Esophagus squamous epithelium (tissue), 4 donors: ENCODE measurements around the gene CA6.

Source experiments
- POLR2A ChIP-seq, 4 donors: fragments of 450-650 bp; IDR thresholded peaks; one replicate each; pipeline ENCODE4 v1.6.1; 2017; ENCODE audit warnings: antibody characterized with exemption in 4 of 4, mild to moderate bottlenecking in 4 of 4, moderate library complexity in 3 of 4
- TF ChIP-seq, protein P1 (sequence below), 6 experiments: fragments of 450-650 bp in 4 of 6; fragments of 200-600 bp in 2 of 6; sonication (generic) in 2 of 6; IDR thresholded peaks; one replicate each; pipeline ENCODE4 v1.5.1; 2016 to 2019; ENCODE audit warnings: antibody characterized with exemption in 6 of 6, mild to moderate bottlenecking in 4 of 6, moderate library complexity in 4 of 6

DNA sequence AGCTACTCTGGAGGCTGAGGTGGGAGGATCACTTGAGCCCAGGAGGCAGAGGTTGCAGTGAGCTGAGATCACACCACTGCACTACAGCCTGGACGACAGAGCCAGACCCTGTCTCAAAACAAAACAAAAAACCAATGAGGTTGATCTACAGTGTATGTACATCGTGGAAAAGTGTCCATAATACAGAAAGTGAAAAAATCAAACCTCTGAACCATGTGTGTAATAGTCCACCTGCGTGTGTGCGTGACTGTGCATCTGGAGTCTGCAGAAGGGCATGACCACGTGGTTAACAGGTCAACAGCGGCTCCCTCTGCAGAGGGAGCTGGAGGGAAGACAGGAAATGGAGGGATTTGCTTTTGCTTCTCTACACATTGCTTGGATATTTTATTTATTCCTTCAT, 34.8 kb upstream of the CA6 start:
- TF ChIP-seq, protein P1, sequence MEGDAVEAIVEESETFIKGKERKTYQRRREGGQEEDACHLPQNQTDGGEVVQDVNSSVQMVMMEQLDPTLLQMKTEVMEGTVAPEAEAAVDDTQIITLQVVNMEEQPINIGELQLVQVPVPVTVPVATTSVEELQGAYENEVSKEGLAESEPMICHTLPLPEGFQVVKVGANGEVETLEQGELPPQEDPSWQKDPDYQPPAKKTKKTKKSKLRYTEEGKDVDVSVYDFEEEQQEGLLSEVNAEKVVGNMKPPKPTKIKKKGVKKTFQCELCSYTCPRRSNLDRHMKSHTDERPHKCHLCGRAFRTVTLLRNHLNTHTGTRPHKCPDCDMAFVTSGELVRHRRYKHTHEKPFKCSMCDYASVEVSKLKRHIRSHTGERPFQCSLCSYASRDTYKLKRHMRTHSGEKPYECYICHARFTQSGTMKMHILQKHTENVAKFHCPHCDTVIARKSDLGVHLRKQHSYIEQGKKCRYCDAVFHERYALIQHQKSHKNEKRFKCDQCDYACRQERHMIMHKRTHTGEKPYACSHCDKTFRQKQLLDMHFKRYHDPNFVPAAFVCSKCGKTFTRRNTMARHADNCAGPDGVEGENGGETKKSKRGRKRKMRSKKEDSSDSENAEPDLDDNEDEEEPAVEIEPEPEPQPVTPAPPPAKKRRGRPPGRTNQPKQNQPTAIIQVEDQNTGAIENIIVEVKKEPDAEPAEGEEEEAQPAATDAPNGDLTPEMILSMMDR (IDR thresholded peaks at IDR 0.05): peak in 1 of 6 experiments; percentile 2
- no peak for TF ChIP-seq POLR2A (IDR thresholded peaks at IDR 0.05)
